Effector memory CD4-positive, alpha-beta T cell (primary cell): ENCODE measurements around the gene KDM2B.
A peak's percentile ranks its signal among the peaks of the same experiment; 100 is the strongest.

Source experiments
- DNase-seq, 3 donors: peaks; one replicate each; pipeline ENCODE4 v3.0.0-alpha.2; 2020
- H3K27ac ChIP-seq: 2 replicates; pipeline ENCODE4 v1.7.0; 2013; ENCODE audit warnings: mild to moderate bottlenecking, low read length, moderate library complexity; ENCODE audit not compliant: insufficient read depth, poor library complexity, severe bottlenecking
- H3K27me3 ChIP-seq: replicated peaks from 2 replicates; pipeline ENCODE4 v1.7.0; 2013; ENCODE audit warnings: mild to moderate bottlenecking, low read length; ENCODE audit not compliant: insufficient read depth, control insufficient read depth, poor library complexity, severe bottlenecking
- H3K36me3 ChIP-seq: 2 replicates; pipeline ENCODE4 v1.7.0; 2013; ENCODE audit warnings: mild to moderate bottlenecking, low read length, moderate library complexity; ENCODE audit not compliant: control insufficient read depth, insufficient read depth
- H3K4me1 ChIP-seq: 2 replicates; pipeline ENCODE4 v1.7.0; 2013; ENCODE audit warnings: low read length, mild to moderate bottlenecking; ENCODE audit not compliant: control insufficient read depth, insufficient read depth, poor library complexity, severe bottlenecking
- H3K4me3 ChIP-seq: 2 replicates; pipeline ENCODE4 v1.7.0; 2013; ENCODE audit warnings: low read length, low read depth, mild to moderate bottlenecking; ENCODE audit not compliant: insufficient read depth, poor library complexity, severe bottlenecking
- H3K9me3 ChIP-seq: 2 replicates; pipeline ENCODE4 v1.7.0; 2013; ENCODE audit warnings: mild to moderate bottlenecking, low read length, moderate library complexity; ENCODE audit not compliant: control insufficient read depth

Gene KDM2B

DNA sequence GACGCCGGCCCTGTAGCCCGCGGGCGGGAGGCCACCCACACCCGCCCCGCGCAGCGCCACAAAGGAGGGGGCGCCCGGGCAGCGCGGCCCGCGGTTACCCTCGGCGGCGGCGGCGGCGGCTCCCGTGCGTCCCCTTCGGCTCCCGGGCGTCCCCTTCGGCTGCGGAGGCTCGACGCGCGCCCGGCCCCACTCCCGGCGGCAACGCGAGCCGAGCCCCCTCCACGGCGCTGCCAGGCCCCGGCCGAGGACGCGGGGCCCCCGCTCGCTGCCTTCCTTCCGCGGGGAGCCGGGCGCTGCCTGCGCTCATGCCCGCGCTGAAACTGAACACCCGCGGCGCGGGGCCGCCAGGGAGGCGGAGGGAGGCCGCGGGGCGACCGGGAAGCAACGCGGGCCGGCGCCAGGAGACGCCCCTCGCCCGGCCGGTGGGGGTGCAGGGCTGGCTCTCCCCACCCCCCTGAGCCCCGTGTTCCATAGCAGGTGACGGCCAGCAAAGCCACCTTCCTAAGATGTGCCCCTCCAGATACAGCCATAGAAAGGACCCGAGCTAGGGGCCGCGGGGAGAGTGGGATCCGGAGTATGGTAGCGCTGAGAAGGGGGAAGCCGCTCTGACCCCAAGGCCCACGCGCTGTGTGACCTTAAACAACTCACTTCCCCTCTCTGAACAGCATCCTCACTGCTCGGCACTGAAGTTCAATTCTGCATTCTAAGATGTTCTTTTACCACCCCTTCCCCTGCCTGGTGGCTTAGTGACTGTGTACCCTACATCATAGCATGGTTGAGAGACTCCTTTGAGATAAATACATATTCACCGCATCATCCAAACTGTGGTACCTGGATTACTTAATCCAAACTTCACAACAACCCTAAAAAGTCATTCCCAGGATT lies 42.8 kb downstream of the KDM2B start:
- H3K36me3 ChIP-seq, result peaks cover 7% of the 10 kb centered on the region
- peak overlapping the region; percentile 87 for H3K27ac ChIP-seq
- H3K9me3 ChIP-seq, result no peaks in the 10 kb centered on the region
- DNase-seq, result peak in 1 of 3 donors; percentile 37
- H3K27me3 ChIP-seq, result no peaks in the 10 kb centered on the region
- H3K4me1 ChIP-seq, result peaks cover 34% of the 10 kb centered on the region
- H3K4me3 ChIP-seq, result peak overlapping the region; percentile 67

- peak overlapping the region; percentile 87 for H3K27ac ChIP-seq
- H3K4me1 ChIP-seq, result peaks cover 34% of the 10 kb centered on the region
These were observed 43.7 kb downstream of the KDM2B start for GRCh38 chr12:121536899-121537813.

GRCh38 chr12:121536054-121536898 lies 44.5 kb downstream of the KDM2B start:
- Histone ChIP-seq H3K4me1 (peaks cover 40% of the 10 kb centered on the region), H3K36me3 (peaks cover 18% of the 10 kb centered on the region), H3K4me3 (peak overlapping the region; percentile 67), H3K9me3 (no peaks in the 10 kb centered on the region), H3K27ac (peak overlapping the region; percentile 87), H3K27me3 (no peaks in the 10 kb centered on the region)
- peak; percentile 19 to 49 (median 41) for DNase-seq

More at GRCh38 chr12:121536899-121537813, 43.7 kb downstream of the KDM2B start:
- peak overlapping the region; percentile 67 for H3K4me3 ChIP-seq
- DNase-seq, result peak; percentile 43 to 50 (median 48)
- H3K36me3 ChIP-seq, result peaks cover 15% of the 10 kb centered on the region
- H3K27me3 ChIP-seq, result no peaks in the 10 kb centered on the region
- no peaks in the 10 kb centered on the region for H3K9me3 ChIP-seq

- H3K27me3 ChIP-seq, result no peaks in the 10 kb centered on the region
- H3K9me3 ChIP-seq, result no peaks in the 10 kb centered on the region
- peaks cover 49% of the 10 kb centered on the region for H3K4me1 ChIP-seq
- no peak for DNase-seq
- peak overlapping the region; percentile 87 for H3K27ac ChIP-seq
- H3K4me3 ChIP-seq, result no peak overlapping the region
- H3K36me3 ChIP-seq, result peaks cover 18% of the 10 kb centered on the region
These were observed 45.4 kb downstream of the KDM2B start for GRCh38 chr12:121535150-121536053.

DNA sequence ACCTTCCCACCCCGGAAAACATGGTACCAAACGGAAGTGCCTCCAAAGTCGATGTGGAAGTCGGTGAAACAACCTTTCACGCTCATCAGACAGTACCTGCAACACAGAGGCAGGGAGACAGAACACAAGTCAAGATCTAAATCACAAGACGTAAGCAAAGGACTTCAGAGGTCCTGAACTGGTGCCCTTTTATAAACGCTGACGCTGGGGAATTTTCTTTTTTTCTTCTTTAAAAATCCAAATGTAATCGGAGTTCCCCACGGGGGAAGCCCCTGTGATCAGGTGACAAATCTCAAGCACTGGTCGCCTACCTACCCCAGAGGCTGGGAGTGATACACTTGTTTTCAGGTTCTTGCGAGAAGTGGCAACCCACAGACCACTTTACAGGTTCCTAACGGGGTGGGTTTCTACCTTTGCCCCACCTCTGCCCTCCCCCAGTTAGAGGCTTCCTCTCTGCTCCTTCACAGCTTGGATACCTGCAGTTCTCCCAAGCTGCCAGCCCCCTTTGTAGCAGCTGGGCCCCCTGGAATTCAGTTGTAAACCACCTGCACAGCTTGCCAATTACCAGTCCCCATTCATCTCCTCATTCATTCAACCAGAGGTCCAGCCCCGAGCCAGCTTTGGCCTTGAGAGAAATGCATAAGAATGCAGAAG lies 46.2 kb downstream of the KDM2B start:
- H3K4me1 ChIP-seq, result peaks cover 49% of the 10 kb centered on the region
- H3K4me3 ChIP-seq, result no peak overlapping the region
- DNase-seq, result peak; percentile 72 to 77 (median 73)
- H3K27me3 ChIP-seq, result no peaks in the 10 kb centered on the region
- H3K36me3 ChIP-seq, result peaks cover 18% of the 10 kb centered on the region
- peak overlapping the region; percentile 87 for H3K27ac ChIP-seq
- H3K9me3 ChIP-seq, result no peaks in the 10 kb centered on the region

DNA sequence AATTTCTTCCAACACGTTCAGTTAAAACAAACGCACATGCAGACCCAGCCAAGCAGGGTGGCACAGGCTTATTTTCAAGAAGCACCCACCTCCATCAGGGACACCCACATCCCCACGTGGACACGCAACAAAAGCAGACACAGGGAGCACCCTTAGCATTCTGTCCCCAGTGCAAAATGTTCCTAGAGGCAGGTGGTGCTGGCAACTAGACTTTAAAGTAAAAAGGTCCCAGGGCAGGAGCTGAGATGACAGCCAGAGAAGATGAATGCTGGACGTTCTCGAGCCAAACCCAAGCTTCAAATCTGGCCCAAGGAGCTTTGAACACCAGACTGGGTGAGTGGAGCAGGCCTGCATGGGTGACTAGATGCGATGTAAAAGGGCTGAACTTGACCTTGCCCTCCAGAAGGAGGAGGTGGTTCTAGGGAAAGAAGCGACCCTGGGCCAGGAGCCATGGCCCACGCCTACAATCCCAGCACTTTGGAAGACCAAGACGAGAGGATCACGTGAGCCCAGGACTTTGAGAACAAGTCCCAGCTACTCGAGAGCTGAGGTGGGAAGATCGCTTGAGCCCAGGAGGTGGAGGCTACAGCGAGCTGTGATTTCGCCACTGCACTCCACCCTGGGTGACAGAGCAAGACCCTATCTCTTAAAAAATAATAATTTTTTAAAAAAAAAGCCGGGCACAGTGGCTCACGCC lies 47.3 kb downstream of the KDM2B start:
- no peaks in the 10 kb centered on the region for H3K27me3 ChIP-seq
- H3K9me3 ChIP-seq, result no peaks in the 10 kb centered on the region
- DNase-seq, result no peak
- peaks cover 18% of the 10 kb centered on the region for H3K36me3 ChIP-seq
- H3K4me1 ChIP-seq, result peaks cover 47% of the 10 kb centered on the region
- H3K27ac ChIP-seq, result peak overlapping the region; percentile 46
- no peak overlapping the region for H3K4me3 ChIP-seq

GRCh38 chr12:121532503-121533393 lies 48.1 kb downstream of the KDM2B start:
- H3K27ac ChIP-seq, result peak overlapping the region; percentile 46
- peaks cover 22% of the 10 kb centered on the region for H3K36me3 ChIP-seq
- no peaks in the 10 kb centered on the region for H3K9me3 ChIP-seq
- DNase-seq, result no peak
- H3K4me1 ChIP-seq, result peaks cover 45% of the 10 kb centered on the region
- H3K4me3 ChIP-seq, result no peak overlapping the region
- no peaks in the 10 kb centered on the region for H3K27me3 ChIP-seq
